GM12875 (cell line): ENCODE data around the gene LILRA6.

Source experiments
- H3K4me3 ChIP-seq: one replicate; pipeline ENCODE4 v1.5.1; 2011; ENCODE audit warnings: low read depth, low read length, control low read depth
- TF ChIP-seq, protein P1 (sequence below): IDR thresholded peaks from 2 replicates; pipeline ENCODE4 v1.5.1; 2011; ENCODE audit warnings: low read depth, mild to moderate bottlenecking, control low read depth, inconsistent platforms, low read length, moderate library complexity, borderline replicate concordance; ENCODE audit not compliant: insufficient read depth

LILRA6 gene

GRCh38 chr19:54262066-54262465 lies 19.5 kb upstream of the LILRA6 start:
- no peak overlapping the region for H3K4me3 ChIP-seq
- TF ChIP-seq, protein P1, sequence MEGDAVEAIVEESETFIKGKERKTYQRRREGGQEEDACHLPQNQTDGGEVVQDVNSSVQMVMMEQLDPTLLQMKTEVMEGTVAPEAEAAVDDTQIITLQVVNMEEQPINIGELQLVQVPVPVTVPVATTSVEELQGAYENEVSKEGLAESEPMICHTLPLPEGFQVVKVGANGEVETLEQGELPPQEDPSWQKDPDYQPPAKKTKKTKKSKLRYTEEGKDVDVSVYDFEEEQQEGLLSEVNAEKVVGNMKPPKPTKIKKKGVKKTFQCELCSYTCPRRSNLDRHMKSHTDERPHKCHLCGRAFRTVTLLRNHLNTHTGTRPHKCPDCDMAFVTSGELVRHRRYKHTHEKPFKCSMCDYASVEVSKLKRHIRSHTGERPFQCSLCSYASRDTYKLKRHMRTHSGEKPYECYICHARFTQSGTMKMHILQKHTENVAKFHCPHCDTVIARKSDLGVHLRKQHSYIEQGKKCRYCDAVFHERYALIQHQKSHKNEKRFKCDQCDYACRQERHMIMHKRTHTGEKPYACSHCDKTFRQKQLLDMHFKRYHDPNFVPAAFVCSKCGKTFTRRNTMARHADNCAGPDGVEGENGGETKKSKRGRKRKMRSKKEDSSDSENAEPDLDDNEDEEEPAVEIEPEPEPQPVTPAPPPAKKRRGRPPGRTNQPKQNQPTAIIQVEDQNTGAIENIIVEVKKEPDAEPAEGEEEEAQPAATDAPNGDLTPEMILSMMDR = no peak

DNA sequence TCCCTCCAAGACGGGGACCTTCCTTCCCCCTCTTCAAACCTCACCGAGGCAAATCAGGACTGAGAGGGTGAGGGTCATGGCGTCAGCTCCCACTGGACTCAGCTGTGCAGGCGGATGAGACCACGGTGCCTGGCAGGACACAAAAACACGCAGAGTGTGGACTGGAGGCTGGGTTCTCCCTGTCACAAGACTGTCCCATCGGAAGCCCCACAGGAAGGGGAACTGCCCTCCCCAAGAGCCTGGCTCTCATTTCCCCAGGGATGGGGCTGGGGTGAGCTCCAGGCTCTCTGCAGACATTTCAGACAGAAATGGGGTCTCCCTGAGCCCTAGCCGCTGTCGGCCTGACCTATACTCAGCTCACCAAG lies 14.5 kb upstream of the LILRA6 start, which contains the start of gene LILRB5:
LILRB5 (minus strand) TSS at position 158 of the 365 bp plus-strand sequence; CDS start at position 78, 80 bp downstream.
- no peak within 1 kb of the TSS for H3K4me3 ChIP-seq
- TF ChIP-seq, protein P1 = no peak

GRCh38 chr19:54256250-54257115 lies 13.9 kb upstream of the LILRA6 start:
- H3K4me3 ChIP-seq = no peak overlapping the region
- TF ChIP-seq, protein P1 = no peak

GRCh38 chr19:54255105-54255775 lies 12.7 kb upstream of the LILRA6 start:
- H3K4me3 ChIP-seq = no peak overlapping the region
- TF ChIP-seq, protein P1 = no peak

DNA sequence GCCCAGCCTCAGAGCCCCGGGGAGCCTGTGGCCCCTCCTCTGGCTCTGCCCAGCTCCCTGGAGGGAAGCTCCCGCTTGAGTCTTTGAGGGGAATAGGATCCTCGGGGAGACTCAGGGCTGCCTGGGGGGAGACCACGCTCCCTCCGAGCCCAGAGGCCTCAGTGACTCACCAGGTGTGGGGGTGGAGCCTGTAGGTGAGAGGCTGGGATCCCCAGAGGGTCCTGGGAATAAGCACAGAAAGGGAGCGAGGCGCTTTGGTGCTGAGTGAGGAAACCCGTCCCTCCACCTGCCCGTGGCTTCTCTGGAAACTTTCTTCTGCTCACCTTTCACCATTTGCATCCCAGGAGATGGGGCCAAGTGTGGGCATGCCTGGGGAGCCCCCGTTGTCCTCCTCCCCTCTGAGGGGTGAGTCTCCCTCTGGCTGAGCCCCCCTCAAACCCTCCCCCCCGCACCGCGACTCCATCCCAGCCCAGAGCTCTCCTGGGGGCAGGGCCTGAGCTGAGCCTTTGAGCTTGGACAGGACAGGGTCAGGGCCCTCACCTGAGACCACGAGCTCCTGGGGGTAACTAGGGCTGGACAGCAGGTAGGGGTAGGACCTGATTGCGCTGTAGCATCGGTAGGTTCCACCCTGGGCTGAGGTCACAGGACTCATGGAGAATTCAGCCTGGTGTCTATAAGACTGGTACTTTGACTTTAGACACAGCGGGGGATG lies 11.8 kb upstream of the LILRA6 start:
- TF ChIP-seq, protein P1 = no peak
- no peak overlapping the region for H3K4me3 ChIP-seq

- TF ChIP-seq, protein P1 = no peak
- H3K4me3 ChIP-seq = no peak overlapping the region
Measured at GRCh38 chr19:54253331-54254194, 11.0 kb upstream of the LILRA6 start.
